ENCODE measurements around the gene HERPUD1.
A peak's percentile ranks its signal among the peaks of the same experiment; 100 is the strongest.

HERPUD1 gene

DNA sequence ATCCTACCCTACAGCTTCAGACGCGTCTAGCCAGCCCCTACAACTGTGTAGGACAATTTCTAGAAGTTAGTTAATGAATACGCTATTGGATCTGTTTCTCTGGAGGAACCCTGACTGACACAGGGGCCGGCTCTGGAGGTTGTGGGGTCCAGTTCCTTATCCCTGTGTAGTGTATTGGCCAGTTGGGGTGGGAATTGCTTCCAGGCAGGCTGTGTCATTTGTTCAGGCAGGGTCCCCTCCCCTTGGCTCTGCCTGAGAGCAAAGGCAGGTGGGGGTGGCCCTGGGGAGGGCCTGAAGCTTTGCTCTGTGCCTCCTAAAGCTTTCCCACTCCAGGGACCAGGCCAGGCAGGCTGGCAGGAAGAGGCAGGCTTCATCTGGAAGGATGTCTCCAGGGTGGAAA lies 18.1 kb downstream of the HERPUD1 start:
- no peak for DNase-seq
- no peak for TF ChIP-seq GATA1 (IDR thresholded peaks at IDR 0.05; ENCODE audit: low read depth, low read length)
- TF ChIP-seq POLR2A (IDR thresholded peaks at IDR 0.05; ENCODE audit: low read length): no peak

DNA sequence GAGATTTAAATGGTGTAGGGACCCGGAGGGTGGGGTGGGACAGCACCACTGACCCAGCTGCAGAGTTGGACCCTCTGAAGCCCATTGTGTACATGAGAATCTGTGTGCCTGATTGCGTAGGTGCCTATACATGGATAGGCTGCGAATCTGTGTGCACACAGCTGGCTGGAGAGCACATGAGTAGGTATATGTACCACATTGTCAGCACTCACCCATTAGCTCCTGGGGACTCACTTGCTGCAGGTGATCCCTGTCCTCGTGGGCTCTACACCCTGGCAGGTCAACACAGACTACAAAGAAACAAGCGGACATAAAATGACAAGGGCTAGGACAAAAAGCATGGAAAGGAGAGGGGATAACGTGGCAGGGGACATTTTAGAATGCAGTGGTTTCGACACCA lies 18.5 kb downstream of the HERPUD1 start:
- TF ChIP-seq POLR2A (IDR thresholded peaks at IDR 0.05; ENCODE audit: low read length) (no peak), GATA1 (IDR thresholded peaks at IDR 0.05; ENCODE audit: low read depth, low read length) (no peak)

DNA sequence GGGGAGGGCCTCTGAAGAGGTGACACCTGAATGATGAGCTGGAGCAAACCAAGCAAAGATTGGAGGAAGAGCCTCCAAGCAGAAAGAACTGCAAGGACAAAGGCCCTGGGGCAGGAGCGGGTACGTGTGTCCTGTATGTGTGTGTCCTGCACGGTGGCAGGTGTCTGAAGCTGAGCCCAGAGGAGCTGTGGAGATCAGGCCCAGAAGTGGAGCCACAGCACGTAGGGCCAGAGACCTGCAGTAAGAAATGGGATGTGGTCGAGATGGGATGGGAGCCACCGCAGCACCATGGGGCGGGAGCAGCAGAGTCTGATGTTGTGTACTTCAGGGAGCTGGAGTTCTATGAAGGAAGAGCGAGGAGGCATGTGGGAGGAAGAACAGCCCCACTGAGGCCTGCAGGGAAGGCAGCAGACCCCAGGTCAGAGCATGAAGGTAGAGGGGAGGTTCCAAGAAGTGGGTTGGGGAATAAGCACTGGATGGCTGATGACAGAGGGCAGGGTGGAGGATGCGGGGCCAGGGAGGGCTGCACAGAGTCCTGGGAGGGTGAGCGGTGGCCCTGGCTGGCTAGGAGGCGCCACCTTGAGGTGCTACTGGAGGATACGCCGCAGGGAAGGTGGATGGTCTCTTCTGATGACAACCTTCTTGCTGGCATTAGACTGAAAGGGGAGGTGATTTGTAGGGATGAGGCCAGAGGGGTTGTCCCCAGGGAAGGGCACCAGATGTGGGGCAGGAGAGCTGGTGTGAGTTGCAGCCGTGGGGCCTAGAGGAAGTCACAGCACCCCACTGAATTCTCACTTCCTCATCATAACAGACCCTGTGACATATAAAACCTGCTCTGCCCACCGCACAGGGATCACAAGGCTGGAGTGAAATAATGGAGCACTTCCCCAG lies 19.2 kb downstream of the HERPUD1 start:
- DNase-seq: peak; percentile 35 to 49
- TF ChIP-seq POLR2A (IDR thresholded peaks at IDR 0.05; ENCODE audit: low read length) (no peak), GATA1 (IDR thresholded peaks at IDR 0.05; ENCODE audit: low read depth, low read length) (no peak)

More for the DNA sequence above, 18.5 kb downstream of the HERPUD1 start:
- DNase-seq: no peak

DNA sequence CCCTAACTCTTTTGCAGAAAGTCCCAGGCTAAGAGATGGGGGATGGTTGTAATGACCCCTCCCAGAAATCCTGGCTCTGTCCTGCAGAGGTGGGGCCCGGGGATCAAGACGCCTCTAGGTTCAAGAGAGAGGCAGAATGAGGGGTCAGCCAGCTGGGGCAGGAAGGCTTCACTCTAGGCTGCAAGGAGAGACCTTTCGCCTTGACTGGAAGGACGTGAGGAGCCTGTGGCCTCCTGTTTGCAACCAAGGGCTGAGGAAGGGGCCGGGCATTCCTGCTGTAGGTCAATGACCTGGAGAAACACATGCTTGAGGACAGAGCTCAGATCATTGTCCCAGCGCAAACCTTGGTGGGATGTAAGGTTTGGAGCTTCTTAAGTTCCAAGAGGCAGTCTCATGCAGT lies 21.1 kb downstream of the HERPUD1 start:
- no peak for TF ChIP-seq POLR2A (IDR thresholded peaks at IDR 0.05; ENCODE audit: low read length)
- TF ChIP-seq GATA1 (IDR thresholded peaks at IDR 0.05; ENCODE audit: low read depth, low read length): no peak
- no peak for DNase-seq

DNA sequence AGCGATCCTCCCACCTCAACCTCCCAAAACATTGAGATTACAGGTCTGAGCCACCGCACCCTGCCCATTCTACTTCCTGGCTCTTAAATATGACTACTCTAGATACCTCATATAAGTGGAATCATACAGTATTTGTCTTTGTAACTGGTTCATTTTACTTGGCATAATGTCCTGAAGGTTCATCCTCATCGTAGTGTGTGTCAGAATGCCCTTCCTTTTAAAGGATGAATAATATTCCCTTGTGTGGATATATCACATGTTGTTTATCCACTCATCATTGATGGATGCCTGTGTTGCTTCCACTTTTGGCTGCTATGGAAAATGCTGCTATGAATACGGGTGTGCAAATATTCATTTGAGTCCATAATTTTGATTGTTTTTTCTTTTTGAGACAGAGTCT lies 24.1 kb downstream of the HERPUD1 start:
- TF ChIP-seq GATA1 (IDR thresholded peaks at IDR 0.05; ENCODE audit: low read depth, low read length) (no peak), POLR2A (IDR thresholded peaks at IDR 0.05; ENCODE audit: low read length) (no peak)
- DNase-seq: no peak

DNA sequence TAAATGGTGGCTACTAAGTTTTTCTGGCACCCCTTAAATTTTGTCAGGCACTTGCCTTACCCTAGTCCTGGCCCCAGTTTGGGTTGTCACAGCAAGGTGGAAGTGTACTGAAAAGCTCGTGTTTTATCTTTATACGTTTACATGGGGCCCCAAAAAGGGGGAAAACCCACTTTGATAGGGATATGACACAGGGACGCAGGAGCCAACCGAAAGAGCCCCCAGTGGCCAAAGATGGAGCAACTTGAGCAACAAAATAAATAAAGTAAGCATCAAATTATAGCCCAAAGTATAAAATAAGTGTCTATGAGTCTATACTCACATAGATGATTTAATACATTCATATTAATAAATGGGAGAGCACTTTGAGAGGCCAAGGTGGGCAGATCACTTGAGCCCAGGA lies 24.8 kb downstream of the HERPUD1 start:
- TF ChIP-seq GATA1 (IDR thresholded peaks at IDR 0.05; ENCODE audit: low read depth, low read length): no peak
- TF ChIP-seq POLR2A (IDR thresholded peaks at IDR 0.05; ENCODE audit: low read length): no peak
- peak in 1 of 2 experiments; percentile 12 for DNase-seq

GRCh38 chr16:56960681-56961281 lies 28.8 kb downstream of the HERPUD1 start:
- DNase-seq: no peak
- TF ChIP-seq POLR2A (IDR thresholded peaks at IDR 0.05; ENCODE audit: low read length): no peak
- no peak for TF ChIP-seq GATA1 (IDR thresholded peaks at IDR 0.05; ENCODE audit: low read depth, low read length)

DNA sequence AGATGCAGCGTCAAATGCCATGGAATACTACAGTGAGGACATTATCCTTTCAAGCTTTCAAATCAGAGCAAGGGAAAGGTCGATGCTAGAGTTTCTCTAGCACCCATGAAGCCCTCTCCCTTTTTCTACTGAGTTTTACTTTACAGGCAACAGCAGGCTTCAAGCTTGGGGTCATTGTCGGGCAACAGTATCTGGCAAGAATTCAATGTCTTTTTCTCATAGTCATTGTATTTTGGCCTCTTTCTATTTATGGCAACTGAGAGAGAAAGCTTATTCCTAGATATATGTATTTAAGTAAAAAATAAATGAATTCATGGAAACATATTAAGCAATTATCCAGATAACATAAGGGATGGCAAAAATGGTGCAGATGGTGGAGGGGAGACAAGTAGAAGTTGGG lies 29.4 kb downstream of the HERPUD1 start:
- no peak for TF ChIP-seq POLR2A (IDR thresholded peaks at IDR 0.05; ENCODE audit: low read length)
- TF ChIP-seq GATA1 (IDR thresholded peaks at IDR 0.05; ENCODE audit: low read depth, low read length): no peak
- no peak for DNase-seq

DNA sequence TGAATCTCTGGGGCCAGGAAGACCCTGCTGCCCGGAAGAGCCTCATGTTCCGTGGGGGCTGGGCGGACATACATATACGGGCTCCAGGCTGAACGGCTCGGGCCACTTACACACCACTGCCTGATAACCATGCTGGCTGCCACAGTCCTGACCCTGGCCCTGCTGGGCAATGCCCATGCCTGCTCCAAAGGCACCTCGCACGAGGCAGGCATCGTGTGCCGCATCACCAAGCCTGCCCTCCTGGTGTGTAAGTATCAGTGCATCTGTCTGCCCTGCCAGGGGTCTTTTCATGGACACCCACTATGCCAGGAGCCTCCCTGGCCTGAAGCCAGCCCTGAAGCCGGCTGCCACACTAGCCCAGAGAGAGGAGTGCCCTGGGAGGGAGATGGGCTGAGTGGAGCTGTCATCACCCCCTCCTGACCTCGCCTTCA lies 29.9 kb downstream of the HERPUD1 start, which contains the start of gene CETP:
TSS of gene CETP (plus strand) at position 100 of the 431 bp plus-strand sequence. CDS start at position 130, 30 bp downstream.
- no peak for DNase-seq
- TF ChIP-seq POLR2A (IDR thresholded peaks at IDR 0.05; ENCODE audit: low read length) (no peak), GATA1 (IDR thresholded peaks at IDR 0.05; ENCODE audit: low read depth, low read length) (no peak)

DNA sequence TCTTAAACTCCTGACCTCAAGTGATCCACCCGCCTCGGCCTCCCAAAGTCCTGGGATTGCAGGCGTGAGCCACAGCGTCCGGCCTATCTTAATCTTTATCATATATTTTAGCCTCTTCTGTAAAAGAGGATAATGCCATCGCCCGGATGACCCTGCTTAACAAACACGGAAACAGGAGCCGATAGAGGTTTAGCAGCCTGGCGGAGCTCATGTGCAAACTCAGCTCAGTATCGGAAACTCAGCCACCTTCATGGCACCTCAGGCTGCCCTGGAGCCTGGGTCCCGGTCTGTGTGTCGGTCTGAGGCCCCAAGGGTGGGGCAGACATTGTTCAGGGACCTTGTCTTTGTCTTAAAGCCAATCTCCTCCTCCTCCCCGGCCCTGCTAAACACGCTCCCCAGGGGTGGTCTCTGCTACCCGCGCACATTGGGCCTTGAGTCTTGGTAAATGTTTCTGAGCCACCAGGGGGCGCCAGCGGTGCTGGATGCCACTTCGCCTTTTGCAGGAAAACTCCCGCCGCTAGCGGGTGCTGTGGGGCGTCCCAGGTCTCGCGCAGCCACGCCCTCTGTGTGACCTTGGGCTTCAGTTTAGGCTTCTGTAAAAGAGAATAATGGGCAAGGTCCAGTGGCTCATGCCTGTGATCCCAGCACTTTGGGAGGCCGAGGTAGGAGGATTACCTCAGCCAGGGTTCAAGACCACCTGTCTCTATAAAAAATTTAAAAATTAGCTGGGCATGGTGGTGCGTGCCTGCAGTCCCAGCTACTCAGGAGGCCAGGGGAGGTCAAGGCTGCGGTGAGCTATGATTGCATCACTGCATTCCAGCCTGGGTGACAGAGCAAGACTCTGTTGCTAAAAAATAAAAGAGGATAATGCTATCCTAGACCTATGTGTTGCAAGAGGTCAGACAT lies 32.6 kb downstream of the HERPUD1 start:
- TF ChIP-seq GATA1 (IDR thresholded peaks at IDR 0.05; ENCODE audit: low read depth, low read length) (no peak), POLR2A (IDR thresholded peaks at IDR 0.05; ENCODE audit: low read length) (no peak)
- DNase-seq: peak; percentile 88 to 94

- TF ChIP-seq POLR2A (IDR thresholded peaks at IDR 0.05; ENCODE audit: low read length) (no peak), GATA1 (IDR thresholded peaks at IDR 0.05; ENCODE audit: low read depth, low read length) (no peak)
- no peak for DNase-seq
These were observed 33.5 kb downstream of the HERPUD1 start for GRCh38 chr16:56965149-56966092.

- TF ChIP-seq POLR2A (IDR thresholded peaks at IDR 0.05; ENCODE audit: low read length) (no peak), GATA1 (IDR thresholded peaks at IDR 0.05; ENCODE audit: low read depth, low read length) (no peak)
- DNase-seq: no peak
These were observed 34.1 kb downstream of the HERPUD1 start for GRCh38 chr16:56966093-56966475.

- no peak for DNase-seq
These were observed 35.8 kb downstream of the HERPUD1 start for GRCh38 chr16:56967733-56968132.

More at GRCh38 chr16:56967733-56968132, 35.8 kb downstream of the HERPUD1 start:
- TF ChIP-seq POLR2A (IDR thresholded peaks at IDR 0.05; ENCODE audit: low read length) (no peak), GATA1 (IDR thresholded peaks at IDR 0.05; ENCODE audit: low read depth, low read length) (no peak)
